GM23338 (cell line): ENCODE results near the gene HERC4. TPM values are rescaled to one million over a fixed set of nuclear protein-coding genes. Genes with fewer than 3 reads are reported as not detected.

Experiments
- ATAC-seq: fragments of 200-7000 bp; cut with Tn5 transposase; 3 replicates; pipeline ENCODE4 v1.9.1; 2020
- DNase-seq: peaks from one replicate; pipeline ENCODE4 v3.0.0-alpha.2; 2015; ENCODE audit warnings: low spot score
- H2AFZ ChIP-seq: fragments of 200-600 bp; sonication (generic); 2 replicates; pipeline ENCODE4 v1.8.0; 2016; ENCODE audit warnings: antibody characterized with exemption, mild to moderate bottlenecking, moderate library complexity
- H3F3A ChIP-seq: fragments of 200-600 bp; sonication (generic); replicated peaks from 2 replicates; pipeline ENCODE4 v1.8.0; 2017; ENCODE audit warnings: antibody characterized with exemption, mixed run types, low read depth
- H3K27ac ChIP-seq: fragments of 200-600 bp; sonication (generic); 2 replicates; pipeline ENCODE4 v1.6.1; 2016; ENCODE audit warnings: low read depth
- H3K27me3 ChIP-seq: fragments of 200-600 bp; sonication (generic); 2 replicates; pipeline ENCODE4 v1.8.0; 2016; ENCODE audit warnings: mild to moderate bottlenecking, mixed run types, moderate library complexity; ENCODE audit not compliant: insufficient read depth
- H3K36me3 ChIP-seq: fragments of 200-600 bp; sonication (generic); 2 replicates; pipeline ENCODE4 v1.8.0; 2016; ENCODE audit warnings: mild to moderate bottlenecking; ENCODE audit not compliant: insufficient read depth
- H3K4me1 ChIP-seq: fragments of 200-600 bp; sonication (generic); 2 replicates; pipeline ENCODE4 v1.8.0; 2016; ENCODE audit warnings: mild to moderate bottlenecking, moderate library complexity; ENCODE audit not compliant: insufficient read depth
- H3K4me2 ChIP-seq: fragments of 200-600 bp; sonication (generic); 2 replicates; pipeline ENCODE4 v1.7.1; 2017; ENCODE audit warnings: mixed run types
- H3K4me3 ChIP-seq: fragments of 200-600 bp; sonication (generic); 2 replicates; pipeline ENCODE4 v1.6.1; 2016; ENCODE audit warnings: mixed run types
- H3K79me2 ChIP-seq: fragments of 200-600 bp; sonication (generic); replicated peaks from 2 replicates; pipeline ENCODE4 v1.8.0; 2017; ENCODE audit warnings: mild to moderate bottlenecking; ENCODE audit not compliant: insufficient read depth
- H3K9me2 ChIP-seq: fragments of 200-600 bp; sonication (generic); 2 replicates; pipeline ENCODE4 v1.8.0; 2017; ENCODE audit not compliant: insufficient read depth
- H4K20me1 ChIP-seq: fragments of 200-600 bp; sonication (generic); replicated peaks from 2 replicates; pipeline ENCODE4 v1.8.0; 2017; ENCODE audit warnings: mild to moderate bottlenecking; ENCODE audit not compliant: insufficient read depth
- H3K27ac Mint-ChIP-seq: 2 replicates; pipeline ENCODE4 v1.8.0; 2020; ENCODE audit warnings: inconsistent platforms, mild to moderate bottlenecking, moderate library complexity, mixed read lengths
- H3K27me3 Mint-ChIP-seq: 3 replicates; pipeline ENCODE4 v1.8.0; 2022; ENCODE audit warnings: low read depth, mild to moderate bottlenecking, moderate library complexity, mixed read lengths, inconsistent platforms; ENCODE audit not compliant: insufficient read depth, poor library complexity
- H3K36me3 Mint-ChIP-seq: 3 replicates; pipeline ENCODE4 v1.8.0; 2021; ENCODE audit warnings: low read depth, mild to moderate bottlenecking, inconsistent platforms, moderate library complexity, mixed read lengths
- H3K4me1 Mint-ChIP-seq: 3 replicates; pipeline ENCODE4 v1.8.0; 2020; ENCODE audit warnings: mild to moderate bottlenecking, inconsistent platforms, mixed read lengths
- H3K4me3 Mint-ChIP-seq: 3 replicates; pipeline ENCODE4 v1.8.0; 2021; ENCODE audit warnings: moderate library complexity, mild to moderate bottlenecking, inconsistent platforms, mixed read lengths
- H3K9me3 Mint-ChIP-seq: 3 replicates; pipeline ENCODE4 v1.8.0; 2020; ENCODE audit warnings: moderate library complexity, mild to moderate bottlenecking, inconsistent platforms, mixed read lengths
- CREB1 ChIP-seq: fragments of 250-450 bp; sonication (Bioruptor Pico); IDR thresholded peaks from 2 replicates; pipeline ENCODE4 v1.5.0; 2020; ENCODE audit warnings: low read depth, mild to moderate bottlenecking, moderate library complexity
- CTCF ChIP-seq, 2 experiments: fragments of 200-600 bp in 1 of 2; sonication (generic) in 1 of 2; conservative IDR thresholded peaks; 2 replicates each; pipeline versions ENCODE4 v1.5.1 to v1.6.1; 2016 to 2017; ENCODE audit warnings: antibody characterized with exemption in 2 of 2, low read depth in 2 of 2, mild to moderate bottlenecking in 2 of 2, moderate library complexity in 1 of 2
- ETS1 ChIP-seq: IDR thresholded peaks from 2 replicates; pipeline ENCODE4 v1.6.1; 2016; ENCODE audit warnings: antibody characterized with exemption
- EZH2 ChIP-seq: fragments of 200-600 bp; sonication (generic); IDR thresholded peaks from one replicate; pipeline ENCODE4 v1.8.0; 2017; ENCODE audit warnings: antibody characterized with exemption, mild to moderate bottlenecking, low read depth; ENCODE audit not compliant: unreplicated experiment
- EZH2phosphoT487 ChIP-seq: fragments of 200-600 bp; sonication (generic); IDR thresholded peaks from one replicate; pipeline ENCODE4 v1.8.1; 2018; ENCODE audit warnings: antibody characterized with exemption; ENCODE audit not compliant: unreplicated experiment
- JUNB ChIP-seq: IDR thresholded peaks from one replicate; pipeline ENCODE4 v1.6.1; 2016; ENCODE audit warnings: antibody characterized with exemption; ENCODE audit not compliant: unreplicated experiment
- NANOG ChIP-seq: IDR thresholded peaks from 2 replicates; pipeline ENCODE4 v1.6.1; 2016; ENCODE audit warnings: antibody characterized with exemption, borderline replicate concordance
- POLR2AphosphoS5 ChIP-seq: IDR thresholded peaks from 2 replicates; pipeline ENCODE4 v1.6.1; 2016; ENCODE audit warnings: antibody characterized with exemption, low read depth
- STAT1 ChIP-seq: IDR thresholded peaks from one replicate; pipeline ENCODE4 v1.6.1; 2016; ENCODE audit warnings: antibody characterized with exemption; ENCODE audit not compliant: unreplicated experiment
- ZNF114 ChIP-seq: fragments of 250-450 bp; sonication (Bioruptor Pico); IDR thresholded peaks from 2 replicates; pipeline ENCODE4 v1.5.0; 2020; ENCODE audit warnings: mild to moderate bottlenecking, moderate library complexity
- ZNF331 ChIP-seq: fragments of 250-450 bp; sonication (Bioruptor Pico); IDR thresholded peaks from 2 replicates; pipeline ENCODE4 v1.5.0; 2020; ENCODE audit warnings: low read depth, mild to moderate bottlenecking, moderate library complexity
- ZNF462 ChIP-seq: fragments of 250-450 bp; sonication (Bioruptor Pico); IDR thresholded peaks from 2 replicates; pipeline ENCODE4 v1.5.0; 2020; ENCODE audit warnings: mild to moderate bottlenecking, moderate library complexity
- polyA plus RNA-seq: library from polyadenylated mRNA; unstranded; fragments of >200 nt; fragmentation: Nextera tagmentation; extraction: Ambion mirVana; gene quantifications from 2 replicates; pipeline ENCODE4 v1.2.1, GENCODE V29; 2016
- total RNA-seq: library from RNA; depleted of rRNA; stranded (reverse); fragments of >200 nt; shearing (Covaris generic); gene quantifications from 2 replicates; pipeline ENCODE4 v1.2.3, GENCODE V29; 2014

Gene HERC4
- total and polyA plus RNA-seq, 2 experiments from 2014 or later: 20.1 to 67.2 TPM

- Histone ChIP-seq H4K20me1 (no peaks in the 10 kb centered on the region), H3K79me2 (no peaks in the 10 kb centered on the region), H2AFZ (no peak overlapping the region; the same call in 1 of the 2 replicates), H3K36me3 (no peaks in the 10 kb centered on the region), H3F3A (no peaks in the 10 kb centered on the region), H3K4me1 (no peaks in the 10 kb centered on the region), H3K27me3 (no peaks in the 10 kb centered on the region), H3K4me3 (no peak overlapping the region), H3K27ac (no peak overlapping the region), H3K4me2 (no peak overlapping the region), H3K9me2 (no peaks in the 10 kb centered on the region)
- Mint-ChIP-seq H3K36me3 (no peaks in the 10 kb centered on the region), H3K9me3 (no peaks in the 10 kb centered on the region), H3K4me3 (no peak overlapping the region), H3K27me3 (no peaks in the 10 kb centered on the region), H3K4me1 (no peaks in the 10 kb centered on the region), H3K27ac (no peak overlapping the region)
- ATAC-seq (no peak), DNase-seq (no peak)
- TF ChIP-seq NANOG (no peak), CREB1 (CRISPR knock-in tag) (no peak), JUNB (no peak), EZH2 (no peak), ZNF114 (CRISPR knock-in tag) (no peak), CTCF (conservative IDR thresholded peaks at IDR 0.05; ENCODE audit: low read depth in 2 of 2) (no peak), POLR2AphosphoS5 (no peak), STAT1 (no peak)
Observed at GRCh38 chr10:68103901-68104300, 28.8 kb upstream of the HERC4 start.

GRCh38 chr10:68103261-68103878, 28.3 kb upstream of the HERC4 start:
- Mint-ChIP-seq H3K27ac (no peak overlapping the region), H3K4me3 (no peak overlapping the region), H3K36me3 (no peaks in the 10 kb centered on the region), H3K9me3 (no peaks in the 10 kb centered on the region), H3K27me3 (no peaks in the 10 kb centered on the region), H3K4me1 (no peaks in the 10 kb centered on the region)
- no peaks in the 10 kb centered on the region for H3F3A ChIP-seq
- no peak for TF ChIP-seq POLR2AphosphoS5
- no peak for TF ChIP-seq ZNF331 (CRISPR knock-in tag)
- no peak for TF ChIP-seq EZH2phosphoT487
- no peak for TF ChIP-seq EZH2
- TF ChIP-seq ZNF462 (CRISPR knock-in tag): no peak
- no peak for TF ChIP-seq NANOG
- no peak for TF ChIP-seq CREB1 (CRISPR knock-in tag)
- TF ChIP-seq STAT1: no peak
- no peak for TF ChIP-seq JUNB
- no peak for TF ChIP-seq ETS1
- H3K79me2 ChIP-seq: no peaks in the 10 kb centered on the region
- DNase-seq: no peak
- no peaks in the 10 kb centered on the region for H3K4me1 ChIP-seq
- ATAC-seq: no peak
- H3K4me2 ChIP-seq: no peak overlapping the region
- H3K9me2 ChIP-seq: no peaks in the 10 kb centered on the region
- no peak overlapping the region for H3K27ac ChIP-seq
- no peaks in the 10 kb centered on the region for H3K27me3 ChIP-seq
- H3K4me3 ChIP-seq: no peak overlapping the region
- H2AFZ ChIP-seq: no peak overlapping the region
- H3K36me3 ChIP-seq: no peaks in the 10 kb centered on the region
- no peaks in the 10 kb centered on the region for H4K20me1 ChIP-seq
